ENCODE results near the gene JAKMIP1. TPM values are rescaled to one million over a fixed set of nuclear protein-coding genes. Genes with fewer than 3 reads are reported as not detected.

JAKMIP1 gene
- polyA plus RNA-seq, 6 donors from 2014 or later: not detected

DNA sequence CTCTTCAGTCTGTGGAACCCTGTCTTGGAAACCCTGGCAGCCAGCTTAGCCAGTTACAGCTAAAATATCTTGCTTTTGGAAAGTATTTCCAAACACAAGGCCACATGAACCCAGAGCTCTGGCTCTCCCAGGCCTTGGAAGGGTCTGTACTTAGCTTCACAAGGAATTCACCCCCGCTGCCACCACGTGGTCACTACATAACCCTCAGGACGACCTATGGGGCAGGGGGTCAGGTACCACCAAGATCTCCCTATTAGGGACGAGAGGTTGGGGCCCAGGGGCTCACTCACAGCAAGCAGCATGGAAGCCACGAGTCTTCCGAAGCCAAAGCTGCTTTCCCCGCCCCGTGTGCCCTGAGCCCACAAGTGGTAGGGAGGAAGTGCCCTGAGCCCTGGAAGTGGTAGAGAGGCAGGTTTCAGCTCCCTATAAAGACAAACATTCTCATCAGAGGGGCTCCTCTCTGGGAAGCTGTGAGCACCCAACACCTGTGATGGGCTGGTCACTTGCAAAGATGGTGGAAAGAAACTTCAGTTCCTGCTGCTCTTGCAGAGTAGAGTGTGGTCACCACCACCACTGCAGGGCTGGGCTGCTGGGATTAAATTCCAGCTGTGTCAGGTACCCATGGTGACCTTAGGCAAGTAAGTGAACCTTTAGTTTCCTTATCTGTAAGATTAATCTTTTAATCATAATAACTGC, 4.7 kb upstream of the JAKMIP1 start:
- ATAC-seq (ENCODE audit: low read depth in 2 of 2) (no peak), DNase-seq (no peak)
- no peak overlapping the region for H3K4me3 Mint-ChIP-seq
- peaks cover 0 to 18% of the 10 kb centered on the region in 2 donors for H3K36me3 Mint-ChIP-seq
- H3K27ac Mint-ChIP-seq: no peak overlapping the region
- peaks cover 30 to 69% (median 30%) of the 10 kb centered on the region in 3 donors for H3K27me3 Mint-ChIP-seq
- peaks cover 5 to 22% (median 12%) of the 10 kb centered on the region in 7 donors for H3K9me3 Mint-ChIP-seq
- H3K4me1 Mint-ChIP-seq: peaks cover 4 to 7% (median 4%) of the 10 kb centered on the region in 3 donors

- DNase-seq: no peak
- peaks cover 0 to 20% of the 10 kb centered on the region in 2 donors for H3K36me3 Mint-ChIP-seq
- peaks cover 5 to 22% (median 12%) of the 10 kb centered on the region in 7 donors for H3K9me3 Mint-ChIP-seq
- peaks cover 26 to 63% (median 33%) of the 10 kb centered on the region in 3 donors for H3K27me3 Mint-ChIP-seq
- H3K27ac Mint-ChIP-seq: no peak overlapping the region
- peaks cover 5 to 7% (median 5%) of the 10 kb centered on the region in 3 donors for H3K4me1 Mint-ChIP-seq
- H3K4me3 Mint-ChIP-seq: no peak overlapping the region
- no peak for ATAC-seq (ENCODE audit: low read depth in 2 of 2)
Observed at GRCh38 chr4:6204098-6204497, 3.7 kb upstream of the JAKMIP1 start.

DNA sequence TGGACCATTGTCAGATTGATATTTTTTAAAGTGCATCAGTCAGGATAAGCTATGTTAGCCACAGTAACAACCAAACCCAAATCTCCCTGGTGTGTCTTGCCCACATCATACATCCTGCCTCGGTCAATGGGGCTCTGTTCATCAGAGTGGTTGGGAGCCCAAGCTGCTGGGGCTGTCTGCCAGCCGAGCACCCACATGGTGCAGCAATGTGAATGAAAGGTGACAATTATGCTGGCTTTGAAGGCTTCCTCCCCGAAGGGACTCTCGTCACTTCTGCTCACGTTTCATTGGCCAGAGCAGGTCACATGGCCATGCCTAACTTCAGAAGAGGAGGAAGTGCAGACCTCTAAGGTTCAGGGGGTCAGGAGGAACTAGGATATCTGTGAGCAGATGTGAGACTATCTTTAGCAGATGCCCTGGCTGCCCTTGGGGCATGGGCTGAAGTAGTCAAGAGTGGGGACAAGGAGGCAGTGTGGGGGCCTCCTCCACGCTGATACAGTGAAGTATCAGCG, 1.3 kb upstream of the JAKMIP1 start:
- Mint-ChIP-seq H3K4me1 (peaks cover 17 to 23% (median 19%) of the 10 kb centered on the region in 3 donors), H3K36me3 (peaks cover 0 to 29% of the 10 kb centered on the region in 2 donors), H3K4me3 (peak overlapping the region; percentile 59 to 88 (median 72)), H3K27me3 (peaks cover 43 to 77% (median 57%) of the 10 kb centered on the region in 3 donors), H3K9me3 (peaks cover 5 to 22% (median 12%) of the 10 kb centered on the region in 7 donors), H3K27ac (peak overlapping the region in 1 of 6 donors; percentile 75)
- DNase-seq: no peak
- ATAC-seq (ENCODE audit: low read depth in 2 of 2): peak; percentile 41 to 64

GRCh38 chr4:6200922-6201362, 593 bp upstream of the JAKMIP1 start:
- no peak overlapping the region for H3K27ac Mint-ChIP-seq
- peak overlapping the region; percentile 33 to 88 (median 68) for H3K4me3 Mint-ChIP-seq
- H3K4me1 Mint-ChIP-seq: peaks cover 17 to 23% (median 19%) of the 10 kb centered on the region in 3 donors
- peaks cover 44 to 77% (median 57%) of the 10 kb centered on the region in 3 donors for H3K27me3 Mint-ChIP-seq
- H3K36me3 Mint-ChIP-seq: peaks cover 0 to 29% of the 10 kb centered on the region in 2 donors
- ATAC-seq (ENCODE audit: low read depth in 2 of 2) (no peak), DNase-seq (no peak)
- H3K9me3 Mint-ChIP-seq: peaks cover 5 to 22% (median 12%) of the 10 kb centered on the region in 7 donors

- H3K4me1 Mint-ChIP-seq: peaks cover 17 to 23% (median 19%) of the 10 kb centered on the region in 3 donors
- H3K27ac Mint-ChIP-seq: no peak overlapping the region
- H3K27me3 Mint-ChIP-seq: peaks cover 48 to 73% (median 61%) of the 10 kb centered on the region in 3 donors
- peak overlapping the region in 3 of 8 donors; percentile 69 to 77 (median 72) for H3K4me3 Mint-ChIP-seq
- ATAC-seq (ENCODE audit: low read depth in 2 of 2) (no peak), DNase-seq (no peak)
- H3K36me3 Mint-ChIP-seq: peaks cover 0 to 29% of the 10 kb centered on the region in 2 donors
- H3K9me3 Mint-ChIP-seq: peaks cover 5 to 22% (median 12%) of the 10 kb centered on the region in 7 donors
Observed at GRCh38 chr4:6199422-6199921, 877 bp downstream of the JAKMIP1 start.

DNA sequence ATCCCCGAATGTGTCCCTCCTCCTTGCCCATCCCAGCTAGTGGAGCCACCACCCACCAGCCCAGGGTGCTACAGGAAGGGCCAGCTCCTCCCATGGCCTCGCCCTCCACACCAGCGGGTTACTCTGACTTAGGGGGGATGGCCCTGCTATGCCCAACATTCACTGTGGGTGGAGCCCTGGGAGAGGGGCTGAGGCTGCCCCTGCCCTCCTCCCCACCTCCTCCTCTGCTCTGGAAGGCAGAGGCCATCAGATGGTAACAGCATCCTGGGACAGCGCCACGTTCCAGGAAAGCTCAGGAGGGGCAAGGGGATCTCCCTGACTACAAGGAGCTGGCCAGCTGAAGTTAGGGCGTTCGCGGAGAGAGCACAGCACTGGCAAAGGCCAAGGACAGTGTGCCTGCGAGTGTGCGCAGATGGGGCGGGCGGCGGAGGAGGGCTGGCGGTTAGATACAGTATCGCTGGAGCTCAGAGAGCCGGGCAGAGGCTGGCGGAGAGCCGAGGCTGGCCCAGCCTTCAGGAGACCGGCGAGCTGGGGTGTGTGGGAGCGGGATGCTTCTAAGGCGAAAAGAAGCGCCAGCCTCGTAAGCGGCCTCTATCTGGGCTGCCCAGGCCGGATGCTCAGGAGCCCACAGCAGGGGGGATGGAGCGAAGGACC, 1.5 kb downstream of the JAKMIP1 start:
- Mint-ChIP-seq H3K9me3 (peaks cover 5 to 22% (median 12%) of the 10 kb centered on the region in 7 donors), H3K27ac (no peak overlapping the region), H3K36me3 (peaks cover 0 to 29% of the 10 kb centered on the region in 2 donors), H3K4me3 (peak overlapping the region; percentile 21 to 77 (median 72)), H3K27me3 (peaks cover 48 to 73% (median 66%) of the 10 kb centered on the region in 3 donors), H3K4me1 (peaks cover 17 to 23% (median 19%) of the 10 kb centered on the region in 3 donors)
- DNase-seq: no peak
- ATAC-seq (ENCODE audit: low read depth in 2 of 2): no peak

DNA sequence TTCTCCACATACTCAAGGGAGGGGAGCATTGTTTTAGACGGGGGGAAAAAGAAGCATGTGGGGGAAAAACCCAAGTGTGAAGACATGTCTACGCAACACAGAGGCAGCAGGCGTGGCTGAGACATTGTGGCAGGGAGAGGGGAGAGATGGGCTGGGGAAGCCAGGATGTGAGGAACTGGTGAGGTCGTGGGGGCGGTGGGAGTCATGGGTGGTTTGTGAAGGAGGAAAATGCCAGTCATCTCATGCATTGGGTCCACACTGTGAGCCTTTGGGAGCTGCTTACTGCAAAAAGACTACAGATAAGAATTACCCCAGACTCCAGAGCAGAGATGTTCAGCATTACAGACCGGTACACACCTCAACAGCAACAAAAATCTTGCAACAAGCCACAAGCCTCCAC, 2.1 kb downstream of the JAKMIP1 start:
- Mint-ChIP-seq H3K27me3 (peaks cover 48 to 78% (median 72%) of the 10 kb centered on the region in 3 donors), H3K4me3 (peak overlapping the region in 7 of 8 donors; percentile 17 to 78 (median 73)), H3K4me1 (peaks cover 17 to 23% (median 19%) of the 10 kb centered on the region in 3 donors), H3K9me3 (peaks cover 5 to 22% (median 12%) of the 10 kb centered on the region in 7 donors), H3K27ac (no peak overlapping the region), H3K36me3 (peaks cover 0 to 29% of the 10 kb centered on the region in 2 donors)
- no peak for ATAC-seq (ENCODE audit: low read depth in 2 of 2)
- DNase-seq: no peak

GRCh38 chr4:6197433-6198174, 2.7 kb downstream of the JAKMIP1 start:
- DNase-seq (no peak), ATAC-seq (ENCODE audit: low read depth in 2 of 2) (no peak)
- peaks cover 0 to 29% of the 10 kb centered on the region in 2 donors for H3K36me3 Mint-ChIP-seq
- peaks cover 5 to 16% (median 12%) of the 10 kb centered on the region in 7 donors for H3K9me3 Mint-ChIP-seq
- peaks cover 50 to 79% (median 79%) of the 10 kb centered on the region in 3 donors for H3K27me3 Mint-ChIP-seq
- no peak overlapping the region for H3K27ac Mint-ChIP-seq
- peaks cover 17 to 23% (median 19%) of the 10 kb centered on the region in 3 donors for H3K4me1 Mint-ChIP-seq
- peak overlapping the region in 7 of 8 donors; percentile 10 to 78 (median 44) for H3K4me3 Mint-ChIP-seq

- Mint-ChIP-seq H3K9me3 (peaks cover 5 to 11% (median 9%) of the 10 kb centered on the region in 7 donors), H3K36me3 (peaks cover 0 to 28% of the 10 kb centered on the region in 2 donors), H3K27me3 (peaks cover 50 to 82% (median 72%) of the 10 kb centered on the region in 3 donors), H3K4me3 (no peak overlapping the region), H3K27ac (no peak overlapping the region), H3K4me1 (peaks cover 17 to 23% (median 19%) of the 10 kb centered on the region in 3 donors)
- ATAC-seq (ENCODE audit: low read depth in 2 of 2): no peak
- DNase-seq: no peak
Observed at GRCh38 chr4:6196871-6197270, 3.5 kb downstream of the JAKMIP1 start.

DNA sequence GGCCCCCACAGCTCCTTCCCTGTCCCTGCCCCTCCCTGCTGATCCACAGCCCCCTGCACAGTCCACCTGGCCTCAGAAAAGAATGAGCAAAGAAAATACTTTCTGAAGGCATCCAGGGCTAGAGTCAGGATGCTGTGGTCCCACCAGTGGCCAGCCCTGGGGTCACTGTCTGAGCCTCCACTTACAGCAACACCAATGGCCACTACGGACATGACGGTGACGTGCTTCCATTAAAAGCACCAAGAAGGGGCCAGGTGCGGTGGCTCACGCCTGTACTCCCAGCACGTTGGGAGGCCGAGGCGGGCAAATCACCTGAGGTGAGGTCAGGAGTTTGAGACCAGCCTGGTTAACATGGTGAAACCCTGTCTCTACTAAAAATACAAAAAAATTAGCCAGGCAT, 4.0 kb downstream of the JAKMIP1 start:
- Mint-ChIP-seq H3K27ac (no peak overlapping the region), H3K27me3 (peaks cover 45 to 76% (median 66%) of the 10 kb centered on the region in 3 donors), H3K4me3 (no peak overlapping the region), H3K4me1 (peaks cover 17 to 19% (median 19%) of the 10 kb centered on the region in 3 donors), H3K9me3 (peaks cover 3 to 7% (median 4%) of the 10 kb centered on the region in 7 donors), H3K36me3 (peaks cover 0 to 22% of the 10 kb centered on the region in 2 donors)
- DNase-seq (no peak), ATAC-seq (ENCODE audit: low read depth in 2 of 2) (no peak)

GRCh38 chr4:6195602-6196319, 4.6 kb downstream of the JAKMIP1 start:
- peaks cover 0 to 17% of the 10 kb centered on the region in 2 donors for H3K36me3 Mint-ChIP-seq
- peaks cover 13 to 19% (median 16%) of the 10 kb centered on the region in 3 donors for H3K4me1 Mint-ChIP-seq
- H3K27me3 Mint-ChIP-seq: peaks cover 40 to 71% (median 61%) of the 10 kb centered on the region in 3 donors
- H3K27ac Mint-ChIP-seq: no peak overlapping the region
- no peak overlapping the region for H3K4me3 Mint-ChIP-seq
- no peak for DNase-seq
- peaks cover 0 to 2% (median 0%) of the 10 kb centered on the region in 7 donors for H3K9me3 Mint-ChIP-seq
- ATAC-seq (ENCODE audit: low read depth in 2 of 2): no peak

Measured in naive B cell (primary cell).